Naive B cell (primary cell): ENCODE results near the gene SEMA4D. TPM values are rescaled to one million over a fixed set of nuclear protein-coding genes. Genes with fewer than 3 reads are reported as not detected.

Experiments
- ATAC-seq, 2 donors: fragments of 150-1000 bp; cut with Tn5 transposase; 2 replicates each; pipeline ENCODE4 v1.10.0; 2021; ENCODE audit warnings: low read depth in 2 of 2, mild to moderate bottlenecking in 2 of 2, moderate library complexity in 2 of 2
- DNase-seq: peaks from one replicate; pipeline ENCODE4 v3.0.0; 2022
- H3K27ac Mint-ChIP-seq, 6 donors: one replicate each; pipeline ENCODE4 v1.8.0; 2020 to 2022; ENCODE audit warnings: mild to moderate bottlenecking in 6 of 6, mixed read lengths in 6 of 6, moderate library complexity in 5 of 6, inconsistent platforms in 2 of 6
- H3K27me3 Mint-ChIP-seq, 3 donors: one replicate each; pipeline ENCODE4 v1.8.0; 2021 to 2022; ENCODE audit warnings: mixed read lengths in 3 of 3, mild to moderate bottlenecking in 1 of 3
- H3K36me3 Mint-ChIP-seq, 2 donors: one replicate each; pipeline ENCODE4 v1.8.0; 2020 to 2022; ENCODE audit warnings: mixed read lengths in 2 of 2, inconsistent platforms in 1 of 2, mild to moderate bottlenecking in 1 of 2
- H3K4me1 Mint-ChIP-seq, 3 donors: one replicate each; pipeline ENCODE4 v1.8.0; 2020 to 2022; ENCODE audit warnings: mixed read lengths in 3 of 3, inconsistent platforms in 1 of 3, mild to moderate bottlenecking in 1 of 3, moderate library complexity in 1 of 3
- H3K4me3 Mint-ChIP-seq, 8 donors: one replicate each; pipeline ENCODE4 v1.8.0; 2020 to 2022; ENCODE audit warnings: mild to moderate bottlenecking in 8 of 8, mixed read lengths in 8 of 8, moderate library complexity in 8 of 8, inconsistent platforms in 2 of 8
- H3K9me3 Mint-ChIP-seq, 7 donors: one replicate each; pipeline ENCODE4 v1.8.0; 2020 to 2022; ENCODE audit warnings: mixed read lengths in 7 of 7, mild to moderate bottlenecking in 5 of 7, inconsistent platforms in 2 of 7, moderate library complexity in 1 of 7
- polyA plus RNA-seq, 6 donors: library from polyadenylated mRNA; unstranded; fragments of 300-500 nt; fragmentation: Illumina TruSeq; gene quantifications; one replicate each; pipeline ENCODE4 v1.2.3, GENCODE V29; 2021; ENCODE audit warnings: low read depth in 6 of 6

The SEMA4D gene
- polyA plus RNA-seq, 6 donors from 2014 or later = 13.4 to 38.2 (median 21.5) TPM

- no peaks in the 10 kb centered on the region for H3K27me3 Mint-ChIP-seq
- no peak for ATAC-seq
- peaks cover 57 to 66% (median 61%) of the 10 kb centered on the region in 3 donors for H3K4me1 Mint-ChIP-seq
- H3K27ac Mint-ChIP-seq = no peak overlapping the region
- peaks cover 11 to 16% of the 10 kb centered on the region in 2 donors for H3K36me3 Mint-ChIP-seq
- H3K9me3 Mint-ChIP-seq = peaks cover 0 to 5% (median 4%) of the 10 kb centered on the region in 7 donors
- H3K4me3 Mint-ChIP-seq = peak overlapping the region in 2 of 8 donors; percentile 16 to 25
- DNase-seq = no peak
Observed at GRCh38 chr9:89410022-89410421, 87.9 kb downstream of the SEMA4D start.

- Mint-ChIP-seq H3K4me1 (peaks cover 60 to 71% (median 67%) of the 10 kb centered on the region in 3 donors), H3K27me3 (no peaks in the 10 kb centered on the region), H3K9me3 (peaks cover 0 to 5% (median 4%) of the 10 kb centered on the region in 7 donors), H3K27ac (peak overlapping the region in 3 of 6 donors; percentile 18 to 87 (median 82)), H3K4me3 (peak overlapping the region in 6 of 8 donors; percentile 1 to 81 (median 74)), H3K36me3 (peaks cover 11 to 16% of the 10 kb centered on the region in 2 donors)
- no peak for ATAC-seq
- no peak for DNase-seq
Observed at GRCh38 chr9:89409466-89409865, 88.4 kb downstream of the SEMA4D start.

- DNase-seq (peak; percentile 40), ATAC-seq (peak; percentile 76 to 88)
- peak overlapping the region in 4 of 6 donors; percentile 16 to 87 (median 53) for H3K27ac Mint-ChIP-seq
- H3K4me1 Mint-ChIP-seq = peaks cover 67 to 79% (median 75%) of the 10 kb centered on the region in 3 donors
- peak overlapping the region in 7 of 8 donors; percentile 66 to 81 (median 77) for H3K4me3 Mint-ChIP-seq
- peaks cover 11 to 16% of the 10 kb centered on the region in 2 donors for H3K36me3 Mint-ChIP-seq
- H3K9me3 Mint-ChIP-seq = peaks cover 0 to 5% (median 4%) of the 10 kb centered on the region in 7 donors
- no peaks in the 10 kb centered on the region for H3K27me3 Mint-ChIP-seq
Observed at GRCh38 chr9:89408628-89409101, 89.2 kb downstream of the SEMA4D start.

- peaks cover 75 to 87% (median 76%) of the 10 kb centered on the region in 3 donors for H3K4me1 Mint-ChIP-seq
- peak overlapping the region in 6 of 8 donors; percentile 17 to 83 (median 73) for H3K4me3 Mint-ChIP-seq
- ATAC-seq (no peak), DNase-seq (no peak)
- H3K36me3 Mint-ChIP-seq = peaks cover 14 to 19% of the 10 kb centered on the region in 2 donors
- H3K27ac Mint-ChIP-seq = peak overlapping the region in 4 of 6 donors; percentile 39 to 92 (median 82)
- no peaks in the 10 kb centered on the region for H3K27me3 Mint-ChIP-seq
- H3K9me3 Mint-ChIP-seq = peaks cover 0 to 5% (median 4%) of the 10 kb centered on the region in 7 donors
Observed at GRCh38 chr9:89407070-89407469, 90.8 kb downstream of the SEMA4D start.

- Mint-ChIP-seq H3K9me3 (peaks cover 0 to 5% (median 4%) of the 10 kb centered on the region in 7 donors), H3K4me1 (peaks cover 78 to 93% (median 81%) of the 10 kb centered on the region in 3 donors), H3K4me3 (peak overlapping the region; percentile 59 to 86 (median 77)), H3K27me3 (no peaks in the 10 kb centered on the region), H3K36me3 (peaks cover 22 to 24% of the 10 kb centered on the region in 2 donors), H3K27ac (peak overlapping the region; percentile 81 to 96 (median 90))
- ATAC-seq (peak; percentile 49 to 56), DNase-seq (peak; percentile 27)
Observed at GRCh38 chr9:89405826-89406225, 92.1 kb downstream of the SEMA4D start.

GRCh38 chr9:89404074-89404473, 93.8 kb downstream of the SEMA4D start:
- DNase-seq (no peak), ATAC-seq (no peak)
- Mint-ChIP-seq H3K36me3 (peaks cover 17 to 24% of the 10 kb centered on the region in 2 donors), H3K27ac (peak overlapping the region in 5 of 6 donors; percentile 65 to 90 (median 83)), H3K4me1 (peaks cover 75 to 93% (median 82%) of the 10 kb centered on the region in 3 donors), H3K4me3 (peak overlapping the region in 3 of 8 donors; percentile 62 to 71 (median 69)), H3K9me3 (peaks cover 0 to 5% (median 4%) of the 10 kb centered on the region in 7 donors), H3K27me3 (no peaks in the 10 kb centered on the region)

- DNase-seq (no peak), ATAC-seq (no peak)
- H3K9me3 Mint-ChIP-seq = peaks cover 0 to 5% (median 4%) of the 10 kb centered on the region in 7 donors
- no peaks in the 10 kb centered on the region for H3K27me3 Mint-ChIP-seq
- peak overlapping the region in 2 of 8 donors; percentile 9 to 60 for H3K4me3 Mint-ChIP-seq
- H3K36me3 Mint-ChIP-seq = peaks cover 16 to 28% of the 10 kb centered on the region in 2 donors
- peak overlapping the region in 3 of 6 donors; percentile 15 to 77 (median 33) for H3K27ac Mint-ChIP-seq
- H3K4me1 Mint-ChIP-seq = peaks cover 66 to 80% (median 70%) of the 10 kb centered on the region in 3 donors
Observed at GRCh38 chr9:89402695-89403427, 95.1 kb downstream of the SEMA4D start.

- Mint-ChIP-seq H3K27me3 (no peaks in the 10 kb centered on the region), H3K27ac (peak overlapping the region; percentile 83 to 96 (median 94)), H3K9me3 (no peaks in the 10 kb centered on the region), H3K36me3 (peaks cover 10 to 20% of the 10 kb centered on the region in 2 donors), H3K4me1 (peaks cover 45 to 57% (median 48%) of the 10 kb centered on the region in 3 donors), H3K4me3 (peak overlapping the region; percentile 5 to 92 (median 86))
- ATAC-seq = peak; percentile 96 to 97
- peak; percentile 69 for DNase-seq
Observed at GRCh38 chr9:89400403-89401116, 97.4 kb downstream of the SEMA4D start.

- no peak for DNase-seq
- H3K4me1 Mint-ChIP-seq = peaks cover 32 to 38% (median 33%) of the 10 kb centered on the region in 3 donors
- H3K27ac Mint-ChIP-seq = no peak overlapping the region
- H3K9me3 Mint-ChIP-seq = no peaks in the 10 kb centered on the region
- no peaks in the 10 kb centered on the region for H3K27me3 Mint-ChIP-seq
- H3K36me3 Mint-ChIP-seq = peaks cover 19 to 20% of the 10 kb centered on the region in 2 donors
- no peak for ATAC-seq
- H3K4me3 Mint-ChIP-seq = no peak overlapping the region
Observed at GRCh38 chr9:89398621-89399020, 99.3 kb downstream of the SEMA4D start.

- peak overlapping the region in 2 of 8 donors; percentile 51 to 57 for H3K4me3 Mint-ChIP-seq
- peak overlapping the region in 1 of 6 donors; percentile 7 for H3K27ac Mint-ChIP-seq
- no peaks in the 10 kb centered on the region for H3K9me3 Mint-ChIP-seq
- peaks cover 26 to 30% of the 10 kb centered on the region in 2 donors for H3K36me3 Mint-ChIP-seq
- DNase-seq (no peak), ATAC-seq (no peak)
- H3K4me1 Mint-ChIP-seq = peaks cover 26 to 34% (median 33%) of the 10 kb centered on the region in 3 donors
- H3K27me3 Mint-ChIP-seq = no peaks in the 10 kb centered on the region
Observed at GRCh38 chr9:89397471-89397870, 100.4 kb downstream of the SEMA4D start.

- Mint-ChIP-seq H3K27me3 (no peaks in the 10 kb centered on the region), H3K4me3 (no peak overlapping the region), H3K4me1 (peaks cover 14 to 22% (median 20%) of the 10 kb centered on the region in 3 donors), H3K9me3 (no peaks in the 10 kb centered on the region), H3K36me3 (peaks cover 16 to 25% of the 10 kb centered on the region in 2 donors), H3K27ac (peak overlapping the region in 1 of 6 donors; percentile 57)
- no peak for ATAC-seq
- DNase-seq = no peak
Observed at GRCh38 chr9:89395931-89396710, 101.8 kb downstream of the SEMA4D start.

- no peaks in the 10 kb centered on the region for H3K27me3 Mint-ChIP-seq
- peaks cover 20 to 39% of the 10 kb centered on the region in 2 donors for H3K36me3 Mint-ChIP-seq
- H3K9me3 Mint-ChIP-seq = no peaks in the 10 kb centered on the region
- no peak overlapping the region for H3K4me3 Mint-ChIP-seq
- peak overlapping the region in 1 of 6 donors; percentile 31 for H3K27ac Mint-ChIP-seq
- DNase-seq (no peak), ATAC-seq (no peak)
- H3K4me1 Mint-ChIP-seq = peaks cover 0 to 8% (median 3%) of the 10 kb centered on the region in 3 donors
Observed at GRCh38 chr9:89394412-89394811, 103.5 kb downstream of the SEMA4D start.
